ENCODE results near the gene LIPI. TPM values are rescaled to one million over a fixed set of nuclear protein-coding genes. Genes with fewer than 3 reads are reported as not detected.
"Not testable (repeated sequence)": the region's sequence is repeated elsewhere in the genome, so short reads cannot be mapped to it uniquely, and the experiment has no call there.

Gene LIPI
- total RNA-seq, 2 donors from 2014 or later = not detected

DNA sequence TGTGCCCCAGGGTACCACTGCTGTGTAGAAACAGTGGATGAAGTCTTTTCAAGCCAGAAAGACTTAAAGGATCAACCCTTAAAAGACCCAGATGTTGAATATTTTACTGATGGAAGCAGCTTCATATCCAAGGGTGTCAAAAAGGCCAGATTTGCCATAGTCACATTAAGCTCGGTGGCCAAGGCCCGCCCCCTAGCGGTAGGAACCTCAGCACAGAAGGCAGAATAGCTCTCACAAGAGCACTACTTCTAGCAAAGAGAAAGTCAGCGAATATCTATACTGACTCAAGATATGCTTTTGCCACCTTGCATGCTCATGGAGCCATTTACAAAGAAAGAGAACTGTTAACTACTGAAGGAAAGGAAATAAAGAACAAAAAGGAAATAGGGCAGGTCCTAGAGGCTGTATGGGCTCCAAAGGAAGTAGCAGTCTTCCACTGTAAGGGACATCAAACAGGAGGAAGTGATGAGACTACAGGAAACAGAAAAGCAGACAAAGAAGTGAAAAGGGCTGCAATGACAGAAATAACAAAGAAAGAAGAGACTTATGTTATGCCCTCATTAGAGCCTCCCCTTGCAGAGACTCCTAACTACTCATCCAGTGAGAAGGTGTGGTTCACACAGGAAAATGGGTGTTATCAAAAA, 90.5 kb downstream of the LIPI start:
- no peak overlapping the region for H3K4me3 ChIP-seq
- no peak overlapping the region for H3K27ac ChIP-seq
- DNase-seq (ENCODE audit: low spot score) (no peak), ATAC-seq (ENCODE audit: insufficient number of reproducible peaks, low FRiP score, low read depth) (no peak)
- TF ChIP-seq, protein P1, sequence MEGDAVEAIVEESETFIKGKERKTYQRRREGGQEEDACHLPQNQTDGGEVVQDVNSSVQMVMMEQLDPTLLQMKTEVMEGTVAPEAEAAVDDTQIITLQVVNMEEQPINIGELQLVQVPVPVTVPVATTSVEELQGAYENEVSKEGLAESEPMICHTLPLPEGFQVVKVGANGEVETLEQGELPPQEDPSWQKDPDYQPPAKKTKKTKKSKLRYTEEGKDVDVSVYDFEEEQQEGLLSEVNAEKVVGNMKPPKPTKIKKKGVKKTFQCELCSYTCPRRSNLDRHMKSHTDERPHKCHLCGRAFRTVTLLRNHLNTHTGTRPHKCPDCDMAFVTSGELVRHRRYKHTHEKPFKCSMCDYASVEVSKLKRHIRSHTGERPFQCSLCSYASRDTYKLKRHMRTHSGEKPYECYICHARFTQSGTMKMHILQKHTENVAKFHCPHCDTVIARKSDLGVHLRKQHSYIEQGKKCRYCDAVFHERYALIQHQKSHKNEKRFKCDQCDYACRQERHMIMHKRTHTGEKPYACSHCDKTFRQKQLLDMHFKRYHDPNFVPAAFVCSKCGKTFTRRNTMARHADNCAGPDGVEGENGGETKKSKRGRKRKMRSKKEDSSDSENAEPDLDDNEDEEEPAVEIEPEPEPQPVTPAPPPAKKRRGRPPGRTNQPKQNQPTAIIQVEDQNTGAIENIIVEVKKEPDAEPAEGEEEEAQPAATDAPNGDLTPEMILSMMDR (IDR thresholded peaks at IDR 0.05) = peak; percentile 17
- no peaks in the 10 kb centered on the region for H3K27me3 ChIP-seq (replicated peaks; ENCODE audit: insufficient read depth)
- H3K4me1 ChIP-seq (ENCODE audit: control insufficient read depth in 1 of 2, low read depth in 2 of 2) = no peaks in the 10 kb centered on the region
- H3K36me3 ChIP-seq = no peaks in the 10 kb centered on the region
- H3K9me3 ChIP-seq = no peaks in the 10 kb centered on the region

DNA sequence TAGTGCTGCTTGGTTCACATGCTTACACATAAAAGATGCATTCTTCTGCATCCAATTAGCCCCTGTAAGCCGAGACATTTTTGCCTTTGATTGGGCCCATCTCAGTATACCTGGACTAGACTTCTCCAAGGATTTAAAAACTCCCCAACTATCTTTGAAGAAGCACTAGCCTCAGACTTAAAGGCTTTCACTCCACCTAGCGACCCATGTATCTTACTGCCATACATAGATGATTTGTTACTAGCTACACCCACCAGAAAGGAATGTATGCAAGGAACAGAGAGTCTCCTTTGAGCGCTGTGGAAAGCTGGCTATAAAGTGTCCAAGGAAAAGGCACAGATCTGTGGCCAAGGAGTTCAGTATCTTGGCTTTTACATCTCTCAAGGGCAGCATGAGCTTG, 91.7 kb downstream of the LIPI start:
- no peak overlapping the region for H3K27ac ChIP-seq
- DNase-seq (ENCODE audit: low spot score) (no peak), ATAC-seq (ENCODE audit: insufficient number of reproducible peaks, low FRiP score, low read depth) (no peak)
- TF ChIP-seq, protein P1 (IDR thresholded peaks at IDR 0.05) = no peak
- H3K27me3 ChIP-seq (replicated peaks; ENCODE audit: insufficient read depth) = no peaks in the 10 kb centered on the region
- H3K9me3 ChIP-seq = no peaks in the 10 kb centered on the region
- no peak overlapping the region for H3K4me3 ChIP-seq
- H3K36me3 ChIP-seq = no peaks in the 10 kb centered on the region
- no peaks in the 10 kb centered on the region for H3K4me1 ChIP-seq (ENCODE audit: control insufficient read depth in 1 of 2, low read depth in 2 of 2)

DNA sequence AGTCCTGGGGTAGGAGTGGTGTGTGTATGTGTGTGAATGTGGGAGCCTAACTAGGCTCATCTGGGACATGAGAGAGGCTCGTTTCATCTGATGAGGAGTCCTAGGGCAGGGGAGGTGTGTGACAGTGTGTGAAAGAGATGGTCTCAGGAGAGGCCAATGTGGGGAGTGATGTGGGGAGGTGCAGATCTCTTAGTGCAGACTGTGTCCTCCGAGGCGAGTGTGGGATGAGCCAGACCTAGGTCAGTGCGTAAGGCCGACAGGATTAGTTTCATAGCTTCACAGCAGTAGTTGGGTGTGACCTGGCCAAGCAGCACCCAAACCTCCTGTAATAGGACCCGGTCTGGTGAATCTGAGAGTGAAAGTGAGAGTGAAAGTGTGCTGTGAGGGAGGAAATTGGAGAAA, 94.7 kb downstream of the LIPI start:
- Histone ChIP-seq H3K4me1 (ENCODE audit: control insufficient read depth in 1 of 2, low read depth in 2 of 2) (no peaks in the 10 kb centered on the region), H3K27ac (no peak overlapping the region), H3K4me3 (no peak overlapping the region), H3K9me3 (no peaks in the 10 kb centered on the region), H3K27me3 (replicated peaks; ENCODE audit: insufficient read depth) (no peaks in the 10 kb centered on the region), H3K36me3 (no peaks in the 10 kb centered on the region)
- TF ChIP-seq, protein P1 (IDR thresholded peaks at IDR 0.05) = no peak
- no peak for ATAC-seq (ENCODE audit: insufficient number of reproducible peaks, low FRiP score, low read depth)
- no peak for DNase-seq (ENCODE audit: low spot score)

DNA sequence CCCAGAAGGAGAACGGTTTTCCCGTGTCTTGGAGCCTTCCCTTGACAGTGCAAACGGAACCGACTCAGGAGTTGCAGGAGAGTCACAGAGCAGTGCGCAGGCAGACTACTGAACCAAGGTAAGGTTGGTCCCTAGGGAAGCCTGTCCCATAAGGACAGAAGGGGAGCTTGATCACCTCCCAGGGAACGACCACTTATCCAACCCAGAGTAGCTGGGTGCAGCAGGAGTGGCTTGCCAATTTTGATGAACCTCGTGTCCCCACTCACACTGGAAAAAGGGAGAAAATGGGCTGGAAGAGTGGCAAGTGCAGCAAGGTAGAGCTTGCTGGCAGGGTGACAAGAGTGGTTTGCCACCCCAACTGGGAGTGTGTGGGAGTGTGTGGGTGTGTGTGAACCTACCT, 95.1 kb downstream of the LIPI start:
- H3K9me3 ChIP-seq = no peaks in the 10 kb centered on the region
- H3K27me3 ChIP-seq (replicated peaks; ENCODE audit: insufficient read depth) = no peaks in the 10 kb centered on the region
- H3K27ac ChIP-seq = no peak overlapping the region
- ATAC-seq (ENCODE audit: insufficient number of reproducible peaks, low FRiP score, low read depth) (no peak), DNase-seq (ENCODE audit: low spot score) (no peak)
- H3K4me3 ChIP-seq = no peak overlapping the region
- no peaks in the 10 kb centered on the region for H3K36me3 ChIP-seq
- TF ChIP-seq, protein P1 (IDR thresholded peaks at IDR 0.05) = no peak
- no peaks in the 10 kb centered on the region for H3K4me1 ChIP-seq (ENCODE audit: control insufficient read depth in 1 of 2, low read depth in 2 of 2)

DNA sequence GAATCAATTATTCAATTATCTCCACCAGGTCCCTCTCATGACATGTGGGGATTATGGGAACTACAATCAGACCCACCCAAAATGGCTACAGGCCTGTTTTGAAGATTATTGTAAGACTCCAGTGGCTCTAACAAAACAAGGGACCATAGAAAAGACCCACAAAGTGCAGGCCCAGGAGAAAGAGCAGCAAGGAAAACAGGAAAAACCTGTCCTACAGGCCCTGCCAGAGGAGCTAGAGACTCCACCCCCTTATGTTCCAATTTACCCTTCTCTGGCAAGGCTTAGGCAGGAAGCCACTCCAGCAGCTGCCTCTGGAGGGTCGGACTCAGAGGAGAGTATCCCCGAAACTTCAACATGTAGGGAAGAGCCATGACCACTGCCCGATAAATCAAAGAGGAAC, 96.5 kb downstream of the LIPI start:
- no peaks in the 10 kb centered on the region for H3K9me3 ChIP-seq
- H3K27me3 ChIP-seq (replicated peaks; ENCODE audit: insufficient read depth) = no peaks in the 10 kb centered on the region
- H3K4me3 ChIP-seq = no peak overlapping the region
- no peak for DNase-seq (ENCODE audit: low spot score)
- H3K36me3 ChIP-seq = no peaks in the 10 kb centered on the region
- no peak for ATAC-seq (ENCODE audit: insufficient number of reproducible peaks, low FRiP score, low read depth)
- no peaks in the 10 kb centered on the region for H3K4me1 ChIP-seq (ENCODE audit: control insufficient read depth in 1 of 2, low read depth in 2 of 2)
- TF ChIP-seq, protein P1 (IDR thresholded peaks at IDR 0.05) = no peak
- no peak overlapping the region for H3K27ac ChIP-seq

DNA sequence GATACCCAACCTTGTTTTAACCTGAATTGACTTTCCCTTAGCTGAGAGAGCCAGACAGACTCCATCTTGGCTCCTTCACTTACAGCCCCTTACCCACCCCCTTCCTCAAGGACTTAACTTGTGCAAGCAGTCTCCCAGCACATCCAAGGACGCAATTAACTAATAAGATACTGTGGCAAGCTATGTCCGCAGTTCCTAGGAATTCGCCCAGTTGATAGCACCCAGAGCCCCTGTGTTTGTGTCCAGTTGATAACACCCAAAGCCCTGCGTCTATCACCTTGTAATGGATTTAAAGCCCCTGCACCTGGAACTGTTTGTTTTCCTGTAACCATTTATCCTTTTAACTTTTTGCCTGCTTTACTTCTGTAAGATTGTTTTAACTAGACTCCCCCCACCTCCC, 106.2 kb downstream of the LIPI start:
- not testable (repeated sequence) for H3K27ac ChIP-seq; H3K4me1 ChIP-seq (ENCODE audit: control insufficient read depth in 1 of 2, low read depth in 2 of 2); H3K36me3 ChIP-seq; H3K4me3 ChIP-seq; ATAC-seq (ENCODE audit: insufficient number of reproducible peaks, low FRiP score, low read depth); DNase-seq (ENCODE audit: low spot score); H3K27me3 ChIP-seq (replicated peaks; ENCODE audit: insufficient read depth); H3K9me3 ChIP-seq

Data from thoracic aorta (tissue), 2 donors.